Endothelial cell (in vitro differentiated cells): ENCODE results near the gene SMIM36. TPM values are rescaled to one million over a fixed set of nuclear protein-coding genes. Genes with fewer than 3 reads are reported as not detected.

Experiments
- DNase-seq: peaks from one replicate; pipeline ENCODE4 v3.0.0; 2021; ENCODE audit warnings: low spot score
- H3K27ac Mint-ChIP-seq: one replicate; pipeline ENCODE4 v1.8.0; 2021; ENCODE audit warnings: mixed read lengths, inconsistent platforms; ENCODE audit not compliant: unreplicated experiment
- H3K27me3 Mint-ChIP-seq: one replicate; pipeline ENCODE4 v1.8.0; 2021; ENCODE audit warnings: mild to moderate bottlenecking, moderate library complexity, mixed read lengths, inconsistent platforms; ENCODE audit not compliant: unreplicated experiment
- H3K36me3 Mint-ChIP-seq: one replicate; pipeline ENCODE4 v1.8.0; 2021; ENCODE audit warnings: mild to moderate bottlenecking, low read depth, mixed read lengths, inconsistent platforms; ENCODE audit not compliant: unreplicated experiment
- H3K4me1 Mint-ChIP-seq: one replicate; pipeline ENCODE4 v1.8.0; 2021; ENCODE audit warnings: mild to moderate bottlenecking, mixed read lengths, inconsistent platforms; ENCODE audit not compliant: unreplicated experiment
- H3K4me3 Mint-ChIP-seq: one replicate; pipeline ENCODE4 v1.8.0; 2021; ENCODE audit warnings: mild to moderate bottlenecking, mixed read lengths, inconsistent platforms; ENCODE audit not compliant: unreplicated experiment
- H3K9me3 Mint-ChIP-seq: one replicate; pipeline ENCODE4 v1.8.0; 2021; ENCODE audit warnings: mixed read lengths, inconsistent platforms; ENCODE audit not compliant: unreplicated experiment
- total RNA-seq: library from RNA; stranded (reverse); fragmentation: NEBNext Ultra II Directional; extraction: Animal tissue kit (Norgen Biotek cat#: 25700); gene quantifications from one replicate; pipeline ENCODE4 v1.2.1, GENCODE V29; 2021; ENCODE audit not compliant: unreplicated experiment
- TF ChIP-seq, protein P1 (sequence below): fragments of 200-600 bp; sonication (generic); IDR thresholded peaks from one replicate; pipeline ENCODE4 v1.5.0; 2021; ENCODE audit warnings: antibody characterized with exemption; ENCODE audit not compliant: unreplicated experiment

Gene SMIM36
- total RNA-seq, 1 donor from 2014 or later, result not detected

DNA sequence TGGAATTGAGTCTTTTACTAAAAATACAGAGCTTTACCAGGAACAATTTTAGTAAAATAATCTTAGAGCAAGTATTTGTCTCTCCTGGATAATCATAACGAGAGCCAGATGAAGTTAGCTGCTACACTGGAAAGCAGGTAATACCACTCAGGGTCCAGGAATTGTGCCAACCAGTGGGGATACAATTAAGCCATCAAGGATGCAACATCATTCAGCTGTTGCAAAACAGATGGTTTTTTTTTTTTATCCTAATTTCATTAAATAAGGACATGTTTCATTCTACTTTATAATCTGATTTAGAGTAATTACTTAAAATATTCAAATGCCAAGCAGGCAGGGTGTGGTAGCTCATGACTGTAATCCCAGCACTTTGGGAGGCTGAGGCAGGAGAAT is 99.8 kb downstream of the SMIM36 start:
- TF ChIP-seq, protein P1, sequence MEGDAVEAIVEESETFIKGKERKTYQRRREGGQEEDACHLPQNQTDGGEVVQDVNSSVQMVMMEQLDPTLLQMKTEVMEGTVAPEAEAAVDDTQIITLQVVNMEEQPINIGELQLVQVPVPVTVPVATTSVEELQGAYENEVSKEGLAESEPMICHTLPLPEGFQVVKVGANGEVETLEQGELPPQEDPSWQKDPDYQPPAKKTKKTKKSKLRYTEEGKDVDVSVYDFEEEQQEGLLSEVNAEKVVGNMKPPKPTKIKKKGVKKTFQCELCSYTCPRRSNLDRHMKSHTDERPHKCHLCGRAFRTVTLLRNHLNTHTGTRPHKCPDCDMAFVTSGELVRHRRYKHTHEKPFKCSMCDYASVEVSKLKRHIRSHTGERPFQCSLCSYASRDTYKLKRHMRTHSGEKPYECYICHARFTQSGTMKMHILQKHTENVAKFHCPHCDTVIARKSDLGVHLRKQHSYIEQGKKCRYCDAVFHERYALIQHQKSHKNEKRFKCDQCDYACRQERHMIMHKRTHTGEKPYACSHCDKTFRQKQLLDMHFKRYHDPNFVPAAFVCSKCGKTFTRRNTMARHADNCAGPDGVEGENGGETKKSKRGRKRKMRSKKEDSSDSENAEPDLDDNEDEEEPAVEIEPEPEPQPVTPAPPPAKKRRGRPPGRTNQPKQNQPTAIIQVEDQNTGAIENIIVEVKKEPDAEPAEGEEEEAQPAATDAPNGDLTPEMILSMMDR, result no peak
- no peak for DNase-seq
- H3K36me3 Mint-ChIP-seq, result peaks cover 26% of the 10 kb centered on the region
- no peak overlapping the region for H3K4me3 Mint-ChIP-seq
- no peak overlapping the region for H3K27ac Mint-ChIP-seq
- no peaks in the 10 kb centered on the region for H3K9me3 Mint-ChIP-seq
- no peaks in the 10 kb centered on the region for H3K4me1 Mint-ChIP-seq
- no peaks in the 10 kb centered on the region for H3K27me3 Mint-ChIP-seq

DNA sequence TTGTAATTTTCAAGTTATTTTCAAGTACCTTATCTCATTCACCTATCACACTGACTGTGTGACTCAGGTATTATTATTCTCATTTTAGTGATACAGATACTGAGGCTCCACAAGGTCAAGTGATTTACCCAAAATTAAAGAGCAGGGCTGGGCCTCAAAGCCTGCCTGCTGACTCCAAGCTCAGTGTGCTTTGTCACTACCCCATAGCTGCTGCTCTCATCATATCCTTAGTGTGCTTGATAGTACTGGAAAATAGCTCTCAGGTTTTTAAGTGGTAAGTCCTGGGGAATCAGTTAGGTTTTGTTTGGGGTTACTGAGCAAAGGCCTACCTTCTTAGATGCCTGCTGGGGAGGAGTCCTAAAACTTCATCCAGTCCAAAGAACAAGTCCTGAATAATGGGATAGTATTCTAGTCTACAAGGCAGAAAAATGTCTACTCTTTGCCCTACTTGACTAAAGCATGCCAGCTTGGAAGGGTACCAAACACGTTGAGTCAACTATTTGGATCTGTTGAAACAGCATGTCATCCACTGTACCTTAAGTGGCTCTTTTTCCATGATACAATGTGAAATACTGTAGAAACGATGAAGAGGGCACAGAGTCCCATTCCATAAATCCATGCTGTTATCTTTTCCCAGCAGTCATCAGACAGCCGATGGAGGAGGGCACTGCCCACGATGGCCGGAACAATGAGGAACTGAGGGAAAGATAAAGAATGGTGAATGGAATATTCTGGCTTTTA is 100.4 kb downstream of the SMIM36 start:
- Mint-ChIP-seq H3K27ac (no peak overlapping the region), H3K9me3 (no peaks in the 10 kb centered on the region), H3K4me3 (no peak overlapping the region), H3K4me1 (no peaks in the 10 kb centered on the region), H3K36me3 (peaks cover 23% of the 10 kb centered on the region), H3K27me3 (no peaks in the 10 kb centered on the region)
- TF ChIP-seq, protein P1, result no peak
- DNase-seq, result no peak

DNA sequence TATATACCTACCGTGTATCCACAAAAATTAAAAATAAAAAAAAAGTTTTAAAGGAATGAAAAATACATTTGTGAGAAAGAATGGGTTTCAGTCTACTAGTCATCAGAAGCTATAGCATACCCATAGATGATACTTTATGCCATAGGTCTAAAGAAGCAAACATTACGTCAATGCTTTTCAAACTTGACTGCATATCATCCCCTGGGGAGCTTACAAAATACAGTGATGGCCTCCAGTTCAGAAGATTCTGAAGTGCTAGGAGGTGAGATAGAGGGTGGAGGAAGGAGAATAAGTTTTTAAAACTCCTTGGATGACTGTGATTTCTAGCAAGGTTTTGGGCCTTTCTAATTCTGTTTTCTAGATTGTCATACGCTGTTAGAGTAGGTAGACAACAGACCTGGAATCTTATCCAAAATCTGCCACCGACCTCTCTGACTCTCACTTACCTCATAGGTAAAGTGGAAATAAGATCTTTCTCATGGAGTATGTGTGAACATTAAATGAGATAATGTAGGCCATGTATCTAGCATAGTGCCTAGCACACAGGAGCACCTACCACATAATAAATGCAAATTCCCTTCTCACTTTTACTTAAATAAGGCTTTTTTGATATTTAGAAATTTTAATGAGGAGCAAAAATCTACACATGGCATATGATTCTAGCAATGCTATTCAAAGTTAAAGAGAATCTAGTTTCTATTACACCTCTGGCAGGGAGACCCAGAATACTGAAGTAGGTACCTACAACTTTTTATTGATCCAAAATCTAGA is 102.0 kb downstream of the SMIM36 start:
- Mint-ChIP-seq H3K4me1 (no peaks in the 10 kb centered on the region), H3K4me3 (no peak overlapping the region), H3K27ac (no peak overlapping the region), H3K27me3 (no peaks in the 10 kb centered on the region), H3K9me3 (no peaks in the 10 kb centered on the region), H3K36me3 (peaks cover 23% of the 10 kb centered on the region)
- TF ChIP-seq, protein P1, result no peak
- no peak for DNase-seq

DNA sequence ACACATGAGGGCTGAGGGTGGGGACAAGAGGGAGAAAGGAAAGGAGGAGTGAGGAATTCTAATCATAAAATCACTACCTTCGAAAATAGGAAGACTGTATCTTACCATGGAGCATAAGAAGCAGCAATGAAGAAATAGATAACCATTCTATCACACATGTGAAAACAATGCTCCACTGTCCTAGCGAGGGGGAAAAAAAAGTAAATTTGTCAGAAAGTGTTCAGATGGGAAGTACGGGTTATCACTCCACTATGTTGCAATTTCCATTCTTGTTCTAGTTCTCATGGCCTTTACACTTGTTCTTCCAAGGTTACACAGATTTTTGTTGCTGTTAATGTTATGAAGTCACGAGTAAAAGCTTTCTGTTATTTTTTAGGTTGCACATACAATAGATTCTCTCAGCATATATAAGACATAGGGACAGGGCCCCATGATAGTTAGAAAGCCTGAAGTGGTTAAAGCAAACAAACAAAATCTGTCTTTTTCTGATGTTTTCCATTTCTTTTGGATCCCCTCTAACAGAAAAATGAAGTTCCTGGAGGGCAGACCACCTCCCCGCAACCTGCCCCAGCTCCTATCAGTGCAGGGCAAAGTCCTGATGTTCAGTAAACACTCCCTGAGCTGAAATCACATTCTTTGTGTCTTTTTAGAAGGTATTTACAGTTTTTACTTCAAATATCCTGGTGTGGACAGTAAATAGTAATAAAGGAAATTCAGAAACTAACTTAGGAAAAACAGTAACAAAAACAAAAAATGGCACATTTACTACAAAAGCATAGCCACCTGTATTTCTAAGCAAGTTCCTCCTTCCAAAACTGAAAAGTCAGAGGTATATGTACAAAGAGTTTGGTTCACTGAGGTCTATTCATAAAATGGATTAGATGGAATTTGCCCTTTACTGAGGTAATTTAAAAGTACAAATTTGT is 103.3 kb downstream of the SMIM36 start:
- DNase-seq, result no peak
- no peaks in the 10 kb centered on the region for H3K27me3 Mint-ChIP-seq
- H3K4me1 Mint-ChIP-seq, result no peaks in the 10 kb centered on the region
- TF ChIP-seq, protein P1, result no peak
- H3K4me3 Mint-ChIP-seq, result no peak overlapping the region
- H3K36me3 Mint-ChIP-seq, result peaks cover 28% of the 10 kb centered on the region
- no peak overlapping the region for H3K27ac Mint-ChIP-seq
- H3K9me3 Mint-ChIP-seq, result no peaks in the 10 kb centered on the region
